ENCODE results near the gene ABHD4.

DNA sequence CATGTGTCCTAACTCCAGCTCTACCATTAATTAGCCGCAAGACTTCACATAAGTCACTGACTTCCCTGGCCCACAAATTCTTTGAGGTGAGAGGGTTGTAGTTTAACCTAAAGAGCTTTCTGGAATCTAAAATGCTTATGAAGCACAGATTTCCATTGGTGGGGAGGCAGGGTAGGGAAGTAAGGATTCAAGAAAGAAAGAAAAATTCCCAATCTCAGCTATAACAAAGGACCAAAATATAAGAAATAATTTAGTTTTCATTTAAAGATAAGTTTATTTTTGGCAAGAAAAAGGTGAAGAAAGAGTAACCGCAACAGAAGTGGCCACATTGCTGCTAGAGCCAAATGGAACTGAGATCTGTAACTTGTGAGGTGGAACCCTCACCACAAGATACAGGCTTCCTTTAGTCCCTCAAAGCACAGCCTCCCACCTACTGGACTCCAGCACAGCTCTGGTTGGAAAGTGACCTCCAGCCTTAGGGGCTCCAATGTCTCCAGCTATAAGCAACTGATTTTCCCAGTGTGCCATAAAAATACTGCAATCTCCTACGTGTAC is 32.6 kb upstream of the ABHD4 start:
- TF ChIP-seq CTCF (IDR thresholded peaks at IDR 0.05) = no peak
- no peak for TF ChIP-seq POLR2A (IDR thresholded peaks at IDR 0.05)
- TF ChIP-seq EP300 (IDR thresholded peaks at IDR 0.05) = no peak
